HG03521 (cell line): ENCODE data around the gene SCYGR2.
A peak's percentile ranks its signal among the peaks of the same experiment; 100 is the strongest.

Experiments used
- ATAC-seq: cut with Tn5 transposase; IDR thresholded peaks from one replicate; pipeline ENCODE4 v1.9.1; 2021; ENCODE audit warnings: mild to moderate bottlenecking, moderate library complexity; ENCODE audit not compliant: unreplicated experiment

The SCYGR2 gene

DNA sequence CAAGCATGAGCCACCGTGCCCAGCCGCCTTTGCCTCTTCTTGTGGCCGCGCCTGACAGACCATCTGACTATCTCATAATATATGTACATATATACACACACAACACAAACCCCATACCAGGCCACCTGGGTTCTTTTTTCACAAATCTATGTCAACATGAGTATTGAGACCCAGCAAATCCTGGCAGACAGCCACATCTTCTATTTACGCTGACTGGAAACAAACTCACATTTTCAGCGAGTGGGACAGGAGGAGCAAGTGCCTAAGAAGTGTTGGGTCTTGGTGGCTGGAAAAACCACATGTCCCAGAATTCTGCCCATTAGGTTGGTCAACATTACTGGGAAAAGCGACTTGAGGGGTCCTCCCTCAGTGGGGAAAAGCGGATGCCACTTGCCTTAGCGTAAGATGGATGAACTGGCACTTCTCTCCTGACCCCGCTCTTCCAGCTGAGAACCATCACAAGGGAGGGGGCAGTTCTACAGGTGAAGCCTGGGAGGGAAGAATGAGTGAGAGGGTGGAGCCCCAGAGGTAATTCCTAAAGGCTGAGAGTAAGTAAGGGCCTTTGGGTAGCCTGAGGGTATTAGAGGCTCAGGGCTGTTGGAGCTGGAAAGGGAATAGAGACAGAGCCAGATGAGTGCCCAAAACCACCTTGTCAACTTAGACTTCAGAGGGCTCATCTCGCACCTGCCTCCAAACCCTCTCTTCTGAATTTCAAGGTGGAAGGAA is 14.0 kb downstream of the SCYGR2 start:
- ATAC-seq, result no peak

DNA sequence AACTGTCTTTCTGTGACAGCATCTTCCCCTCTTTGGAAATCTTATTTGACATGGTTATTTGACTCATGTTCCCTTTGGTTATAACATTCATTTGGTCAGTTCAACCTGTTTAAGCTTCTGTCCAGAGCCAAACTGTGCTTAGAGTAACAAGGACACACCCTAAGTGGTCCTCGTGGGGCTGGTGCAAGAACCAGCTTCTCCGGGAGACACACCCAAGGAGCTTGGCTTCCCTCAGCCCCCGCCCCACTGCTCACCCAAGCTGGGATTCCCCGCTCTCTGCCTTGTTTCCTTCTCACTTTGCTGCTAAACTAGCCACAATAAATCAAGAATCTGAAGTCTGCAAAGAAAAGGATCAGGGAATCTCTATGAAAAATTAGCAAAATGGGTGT is 14.6 kb downstream of the SCYGR2 start:
- no peak for ATAC-seq

DNA sequence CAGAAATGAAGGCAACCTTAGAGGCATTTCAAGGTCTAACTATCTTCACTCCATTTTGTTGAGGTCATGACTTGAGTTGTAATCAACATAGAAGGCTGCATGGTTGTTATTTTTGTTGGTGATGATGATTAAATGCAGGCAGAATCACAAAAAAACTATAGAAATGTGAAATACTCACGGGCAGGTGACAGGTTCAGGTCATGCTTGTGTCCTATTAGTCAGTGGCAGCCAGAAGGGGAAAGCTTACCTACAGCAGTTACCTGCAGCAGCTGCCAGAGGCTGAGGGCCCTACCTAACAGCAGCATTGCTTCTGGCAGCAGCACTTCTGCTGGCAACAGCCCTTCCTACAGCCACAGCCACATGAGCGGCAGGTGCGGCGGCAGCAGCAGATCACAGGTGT is 15.6 kb downstream of the SCYGR2 start:
- ATAC-seq, result no peak

DNA sequence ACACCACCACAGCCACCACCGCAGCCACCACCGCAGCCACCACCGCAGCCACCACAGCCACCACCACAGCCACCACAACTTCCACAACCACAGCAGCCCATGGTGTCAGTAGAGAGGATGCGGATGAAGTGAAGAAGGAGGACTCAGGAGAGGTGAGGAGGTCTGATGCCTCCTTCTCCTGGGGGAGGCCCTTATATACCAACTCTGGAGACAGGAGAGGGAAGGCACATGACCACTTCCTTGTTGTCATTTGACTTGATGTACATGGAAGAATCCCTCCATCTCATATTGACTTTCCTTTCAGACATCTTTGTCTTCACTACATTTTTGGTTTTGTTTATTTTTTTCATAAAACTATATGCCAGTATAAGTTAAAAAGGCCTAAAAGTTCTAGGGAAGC is 16.0 kb downstream of the SCYGR2 start, which contains the start of gene SCYGR3:
SCYGR3 (minus strand) TSS at position 101 of the 400 bp plus-strand sequence; CDS start at position 101, 0 bp downstream.
- ATAC-seq, result no peak

DNA sequence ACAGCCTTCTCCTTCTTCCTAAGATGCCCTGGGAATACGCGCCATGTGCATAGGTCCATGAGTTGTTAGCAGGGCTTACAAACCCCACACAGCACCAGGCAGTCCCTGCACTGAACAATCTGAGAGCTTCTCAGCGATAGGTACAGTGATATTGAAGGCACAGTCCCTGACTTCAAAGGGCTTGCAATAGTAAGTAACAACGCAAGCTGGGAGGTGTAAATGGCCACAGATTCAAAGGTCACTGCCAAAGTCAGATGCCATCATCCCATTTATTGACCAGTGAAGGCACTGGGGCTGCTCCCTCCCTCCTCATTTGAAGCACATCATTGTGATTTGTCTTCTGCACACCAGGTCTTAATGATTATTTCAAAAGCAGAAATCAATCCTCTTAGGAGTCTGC is 16.5 kb downstream of the SCYGR2 start:
- no peak for ATAC-seq

DNA sequence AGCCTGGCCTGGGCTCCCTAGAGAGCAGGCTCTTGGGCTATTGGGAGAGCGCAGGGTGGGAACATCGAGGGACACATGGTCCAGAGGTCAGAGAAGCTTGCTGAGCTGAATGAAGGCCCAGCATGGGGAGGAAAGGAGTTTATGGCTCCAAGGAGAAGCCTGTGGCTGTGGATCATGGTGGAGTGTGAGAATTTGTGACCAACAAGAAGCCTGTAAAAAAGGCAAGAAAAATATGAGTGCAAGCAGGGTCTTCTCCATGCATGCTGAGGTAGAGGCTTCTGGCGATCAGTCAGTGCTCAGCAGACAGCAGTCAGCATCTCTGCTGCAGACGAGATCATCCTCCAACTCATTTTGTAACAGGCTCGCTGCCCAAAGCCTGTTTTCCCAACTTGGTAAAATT is 17.2 kb downstream of the SCYGR2 start:
- ATAC-seq, result no peak

DNA sequence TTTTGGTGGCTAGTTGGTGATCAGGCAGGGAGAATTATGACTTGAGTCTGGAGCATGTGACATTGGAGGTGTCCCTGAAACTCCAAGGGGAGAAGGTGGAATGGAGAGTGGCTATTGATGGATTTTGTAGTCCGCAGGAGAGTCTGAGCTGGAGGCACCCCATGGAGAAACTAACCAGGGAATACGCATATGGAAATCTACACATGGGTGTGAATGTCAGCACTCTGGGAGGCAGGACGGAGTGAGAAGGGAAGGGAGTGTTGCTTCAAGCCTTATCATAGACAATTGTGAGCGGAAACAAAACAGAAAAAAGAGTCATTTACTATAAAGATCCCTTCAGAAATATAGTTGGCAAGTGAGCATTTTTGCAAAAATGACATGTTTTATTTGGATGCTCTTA is 17.9 kb downstream of the SCYGR2 start:
- ATAC-seq, result no peak

DNA sequence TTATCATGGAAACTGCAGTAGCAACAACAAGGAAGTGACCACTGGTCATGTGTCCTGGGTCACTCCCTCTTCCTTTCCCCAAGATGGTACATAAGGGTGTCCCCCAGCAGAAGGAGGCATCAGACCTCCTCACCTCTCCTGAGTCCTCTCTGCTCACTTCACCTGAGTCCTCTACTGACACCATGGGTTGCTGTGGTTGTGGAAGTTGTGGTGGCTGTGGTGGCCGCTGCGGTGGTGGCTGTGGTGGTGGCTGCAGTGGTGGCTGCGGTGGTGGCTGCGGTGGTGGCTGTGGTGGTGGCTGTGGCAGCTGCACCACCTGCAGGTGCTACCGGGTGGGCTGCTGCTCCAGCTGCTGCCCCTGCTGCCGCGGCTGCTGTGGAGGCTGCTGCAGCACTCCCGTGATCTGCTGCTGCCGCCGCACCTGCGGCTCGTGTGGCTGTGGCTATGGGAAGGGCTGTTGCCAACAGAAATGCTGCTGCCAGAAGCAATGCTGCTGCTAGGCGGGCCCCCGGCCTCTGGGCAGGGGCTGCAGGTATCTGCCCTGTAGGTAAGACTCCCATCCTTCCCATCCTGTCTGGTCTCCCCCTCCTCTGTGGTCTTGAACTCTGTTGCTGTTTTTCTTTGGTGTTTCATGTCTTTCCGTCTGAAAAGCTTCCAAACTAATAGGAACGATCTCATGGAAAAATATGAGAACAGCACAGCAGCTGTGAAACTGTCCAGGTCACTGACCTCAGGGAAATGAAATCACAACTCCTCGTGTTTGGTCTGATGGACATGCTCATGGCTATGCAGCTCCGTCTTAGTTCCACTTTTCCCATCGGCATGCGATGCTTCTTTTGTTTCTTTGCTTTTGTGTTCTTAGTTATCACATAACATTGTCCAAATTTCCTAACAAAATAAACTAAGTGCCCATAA is 18.9 kb downstream of the SCYGR2 start, which contains the start of gene SCYGR4:
SCYGR4 (plus strand) TSS at position 183 of the 915 bp plus-strand sequence; CDS start at position 183, 0 bp downstream.
- ATAC-seq, result no peak

DNA sequence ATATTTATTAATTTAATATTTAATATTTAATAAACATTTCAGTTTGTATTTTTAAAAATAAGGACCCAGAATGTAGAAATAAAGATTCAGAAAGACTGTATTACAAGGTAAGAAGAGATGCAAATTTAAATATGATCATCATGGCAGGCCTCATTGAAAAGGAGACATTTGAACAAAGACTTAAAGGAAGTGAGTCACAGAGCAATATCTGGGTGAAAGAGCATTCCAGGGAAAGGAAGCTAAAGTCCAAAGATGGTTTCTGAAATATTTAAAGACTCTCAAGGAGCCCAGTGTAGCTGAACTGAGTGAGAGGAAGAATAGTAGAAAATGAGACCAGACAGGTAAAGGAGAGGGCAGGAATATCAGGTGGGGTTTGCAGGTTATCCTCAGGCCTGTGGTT is 24.5 kb downstream of the SCYGR2 start:
- no peak for ATAC-seq

DNA sequence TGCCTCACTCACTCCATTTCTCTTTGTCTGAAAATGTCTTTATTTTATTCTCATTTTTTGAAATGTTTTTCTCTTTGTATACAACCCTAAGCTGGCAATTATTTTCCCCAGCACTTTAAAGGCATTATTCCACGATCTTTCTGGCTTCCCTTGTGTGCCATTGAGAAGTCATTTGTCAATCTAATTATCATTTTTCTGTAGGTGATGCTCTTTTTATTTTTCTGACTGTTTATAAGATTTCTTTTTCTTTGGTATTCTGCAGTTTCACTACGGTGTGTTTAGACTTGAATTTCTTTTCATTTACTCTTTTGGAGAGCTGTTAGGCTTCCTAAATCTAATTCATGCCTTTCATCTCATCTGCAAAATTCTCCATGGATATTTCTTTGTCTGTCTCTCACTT is 26.7 kb downstream of the SCYGR2 start:
- ATAC-seq, result no peak

DNA sequence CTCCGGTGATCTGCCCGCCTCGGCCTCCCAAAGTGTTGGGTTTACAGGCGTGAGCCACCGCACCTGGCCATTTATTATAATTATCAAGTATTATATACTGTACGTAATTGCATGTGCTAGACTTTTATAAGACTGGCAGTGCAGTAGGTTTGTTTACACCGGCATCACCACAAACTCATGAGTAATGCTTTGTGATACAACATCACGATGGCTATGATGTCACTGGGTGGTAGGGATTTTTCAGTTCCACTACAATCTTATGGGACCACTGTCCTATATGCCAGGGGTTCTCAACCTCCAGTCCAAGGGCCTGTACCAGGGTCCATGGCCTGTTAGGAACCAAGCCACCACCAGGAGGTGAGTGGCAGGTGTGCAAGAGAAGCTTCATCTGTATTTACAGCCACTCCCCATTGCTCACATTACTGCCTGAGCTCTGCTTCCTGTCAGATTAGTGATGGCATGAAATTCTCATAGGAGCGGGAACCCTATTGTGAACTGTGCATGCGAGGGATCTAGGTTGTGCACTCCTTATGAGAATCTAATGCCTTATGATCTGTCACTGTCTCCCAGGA is 28.0 kb downstream of the SCYGR2 start:
- no peak for ATAC-seq

DNA sequence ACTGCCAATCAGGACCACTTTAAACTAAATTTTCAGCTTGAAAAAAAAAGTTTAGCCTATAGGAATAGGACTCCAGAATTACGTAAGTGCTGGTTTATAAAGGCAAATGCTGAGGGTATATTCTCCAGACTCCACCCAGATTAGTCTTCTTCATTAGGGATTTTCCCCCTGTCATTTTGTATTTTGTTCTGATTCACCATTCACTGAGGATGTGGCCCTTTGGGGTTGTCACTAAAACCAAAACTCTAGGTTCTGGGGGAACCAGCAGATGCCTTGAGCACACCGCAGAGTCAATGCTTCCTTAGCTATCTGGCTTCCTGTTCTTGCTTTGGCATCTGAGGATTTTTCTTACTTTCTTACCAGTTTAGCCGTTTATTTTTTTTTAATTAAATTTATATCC is 29.1 kb downstream of the SCYGR2 start:
- ATAC-seq, result peak; percentile 90

DNA sequence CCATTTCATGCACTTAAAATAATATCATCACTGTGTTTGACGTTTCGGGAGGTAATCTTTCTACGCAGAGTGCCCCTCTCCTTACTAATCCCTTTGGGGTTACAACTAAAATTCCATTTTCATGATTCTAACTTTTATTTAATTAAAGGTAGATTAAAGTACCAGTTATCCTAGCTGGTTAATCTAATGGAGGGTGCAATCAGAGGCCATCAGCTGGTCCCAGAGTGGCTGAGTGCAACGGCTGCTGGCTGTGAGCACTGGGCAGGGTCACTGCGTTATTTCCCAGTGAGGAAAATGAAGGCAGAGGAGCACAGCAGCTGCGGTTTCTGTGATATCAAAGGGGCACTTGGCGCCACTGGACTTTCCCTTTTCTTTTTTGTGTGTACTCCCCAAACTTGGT is 30.7 kb downstream of the SCYGR2 start:
- ATAC-seq, result no peak

DNA sequence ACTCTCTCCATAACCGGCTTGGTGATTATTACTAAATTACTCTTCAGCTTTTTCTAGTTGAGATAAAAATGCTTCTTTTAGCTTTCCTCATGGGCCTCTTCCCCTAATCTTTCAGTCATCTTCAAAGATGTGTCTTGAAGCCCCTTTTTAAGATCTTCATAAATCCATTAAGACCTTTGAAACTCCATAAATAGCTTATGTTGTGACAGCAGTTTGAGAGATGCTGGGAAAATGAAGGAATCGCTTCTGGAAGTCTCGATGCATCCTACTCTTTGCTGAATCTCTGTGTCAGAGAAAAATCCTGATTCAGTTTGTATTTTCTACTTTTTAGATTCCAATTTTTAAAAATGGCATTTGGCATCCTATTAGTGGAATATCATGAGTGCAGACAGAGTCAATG is 31.6 kb downstream of the SCYGR2 start:
- no peak for ATAC-seq

DNA sequence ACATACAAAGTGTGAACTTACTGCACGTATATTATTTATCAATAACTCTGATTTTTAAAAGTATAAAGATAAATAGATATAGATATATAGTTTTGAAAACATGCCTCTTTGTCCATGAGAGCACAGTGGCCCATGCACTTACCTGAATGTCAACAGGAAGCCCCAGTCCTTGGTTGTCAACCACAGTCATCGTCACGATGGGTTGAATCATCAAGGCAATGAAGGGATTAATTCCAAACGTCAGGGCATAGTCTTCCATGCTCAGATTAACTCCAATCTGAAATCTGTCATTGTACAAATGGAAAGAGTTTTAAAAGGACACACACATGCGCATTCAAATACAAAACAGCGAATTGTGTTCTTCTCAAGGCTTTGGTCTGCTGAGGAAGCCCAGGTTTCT is 34.1 kb downstream of the SCYGR2 start:
- ATAC-seq, result no peak

DNA sequence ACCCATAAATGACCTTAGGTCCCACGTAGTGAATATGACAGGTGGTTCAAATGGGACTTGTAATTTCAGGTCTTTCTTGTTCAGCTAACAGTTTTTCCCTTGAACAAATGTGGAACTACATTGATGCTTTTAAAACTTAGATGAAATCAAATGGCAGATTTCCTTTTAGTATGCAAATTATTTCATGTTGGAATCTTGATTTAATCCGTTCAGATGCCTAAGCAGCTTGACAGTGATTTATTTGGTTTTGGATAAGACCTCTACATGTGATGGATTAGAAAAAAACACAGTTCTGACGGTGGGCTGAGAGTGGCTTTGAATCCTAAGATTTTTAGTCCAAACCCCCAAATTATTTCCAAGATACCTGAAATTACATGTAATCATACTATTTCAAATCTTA is 35.5 kb downstream of the SCYGR2 start:
- ATAC-seq, result no peak

DNA sequence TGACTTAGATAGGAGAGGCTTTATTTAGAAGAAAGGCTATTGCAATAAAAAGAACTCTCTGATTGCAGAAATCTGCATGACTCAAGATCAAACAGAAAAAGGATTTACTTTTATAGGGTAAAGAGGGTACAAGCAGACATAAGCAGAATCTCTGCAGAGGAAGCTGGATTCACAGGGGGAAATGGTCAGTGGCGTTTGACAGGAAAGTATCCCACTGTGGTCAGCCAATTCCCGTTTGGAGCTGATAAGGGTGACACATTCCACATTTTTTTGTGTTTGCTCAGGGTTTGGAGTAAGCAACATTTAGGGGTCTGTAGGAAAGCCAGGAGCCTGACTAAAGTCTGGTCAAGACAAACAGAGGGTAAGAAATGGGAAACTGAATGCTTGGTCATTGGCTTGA is 44.0 kb downstream of the SCYGR2 start:
- ATAC-seq, result no peak

DNA sequence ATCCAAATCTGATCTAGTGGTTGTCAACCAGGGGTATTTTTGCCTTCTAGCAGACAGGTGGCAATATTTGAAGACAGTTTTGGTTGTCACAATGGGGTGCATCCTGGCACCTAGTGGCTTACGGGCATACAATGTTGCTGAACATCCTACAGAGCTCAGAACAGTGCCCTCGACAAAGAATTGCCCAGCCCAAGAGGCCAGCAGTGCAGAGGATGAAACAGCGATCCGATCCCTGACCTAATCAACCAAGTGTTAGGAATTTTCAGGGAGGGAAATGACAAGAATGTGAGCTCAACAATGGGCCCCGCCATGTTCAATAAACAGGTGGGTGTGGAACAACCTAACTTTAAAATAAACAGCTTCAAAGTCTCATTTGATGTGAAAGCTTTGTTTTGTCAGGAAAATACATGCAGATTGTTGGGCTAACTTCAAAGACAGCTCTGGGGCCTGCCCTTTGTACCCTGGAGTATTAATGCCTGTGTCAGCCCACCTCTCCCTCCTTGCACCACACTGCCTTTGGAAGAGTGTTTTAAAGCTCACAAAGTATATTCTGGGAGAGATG is 45.4 kb downstream of the SCYGR2 start:
- ATAC-seq, result no peak
